Upper lobe of left lung (tissue), 4 donors: ENCODE data around the gene EXTL2.
"Not testable (repeated sequence)": the region's sequence is repeated elsewhere in the genome, so short reads cannot be mapped to it uniquely, and the experiment has no call there.

Experiments
- CTCF ChIP-seq, 6 experiments: fragments of 450-650 bp in 4 of 6; fragments of 200-600 bp in 2 of 6; sonication (generic) in 2 of 6; IDR thresholded peaks; one replicate each; pipeline ENCODE4 v1.5.1; 2016 to 2019; ENCODE audit warnings: antibody characterized with exemption in 6 of 6
- EP300 ChIP-seq, 4 donors: sonication (generic); formaldehyde crosslinking; IDR thresholded peaks; one replicate each; pipeline ENCODE4 v1.5.1; 2017; ENCODE audit warnings: antibody characterized with exemption in 4 of 4, control low read depth in 2 of 4
- POLR2A ChIP-seq, 4 donors: fragments of 450-650 bp; IDR thresholded peaks; one replicate each; pipeline ENCODE4 v1.5.1; 2016 to 2017; ENCODE audit warnings: antibody characterized with exemption in 4 of 4, mild to moderate bottlenecking in 2 of 4

GRCh38 chr1:100825666-100826065 is 69.0 kb downstream of the EXTL2 start:
- TF ChIP-seq CTCF, POLR2A, EP300 (IDR thresholded peaks at IDR 0.05): not testable (repeated sequence)
